Breast epithelium (tissue), 4 donors: ENCODE measurements around the gene WFIKKN1. TPM values are rescaled to one million over a fixed set of nuclear protein-coding genes. Genes with fewer than 3 reads are reported as not detected.

ENCODE experiments used
- DNase-seq, 2 donors: peaks; one replicate each; pipeline ENCODE4 v3.0.0-alpha.2; 2019; ENCODE audit warnings: low spot score in 2 of 2
- H3K27ac ChIP-seq, 2 donors: fragments of 200-600 bp; sonication (generic) in 1 of 2; one replicate each; pipeline ENCODE4 v1.5.1; 2016 to 2019; ENCODE audit warnings: mild to moderate bottlenecking in 1 of 2
- H3K27me3 ChIP-seq, 2 donors: fragments of 200-600 bp; sonication (generic) in 1 of 2; one replicate each; pipeline versions ENCODE4 v1.5.1 to v1.6.0; 2017 to 2019; ENCODE audit warnings: control low read depth in 1 of 2, mild to moderate bottlenecking in 1 of 2
- H3K36me3 ChIP-seq: fragments of 200-600 bp; one replicate; pipeline ENCODE4 v1.5.1; 2019
- H3K4me1 ChIP-seq, 2 donors: fragments of 200-600 bp; sonication (generic); one replicate each; pipeline ENCODE4 v1.5.1; 2016 to 2019; ENCODE audit warnings: control low read depth in 1 of 2
- H3K4me3 ChIP-seq, 3 donors: fragments of 200-600 bp; sonication (generic); 1 replicate in 2 of 3; 2 replicates in 1 of 3; pipeline ENCODE4 v1.5.1; 2016 to 2019; ENCODE audit warnings: mild to moderate bottlenecking in 3 of 3, moderate library complexity in 2 of 3
- H3K9me3 ChIP-seq, 2 donors: fragments of 200-600 bp; sonication (generic) in 1 of 2; one replicate each; pipeline ENCODE4 v1.5.1; 2016 to 2019; ENCODE audit warnings: control low read depth in 1 of 2
- POLR2A ChIP-seq: fragments of 450-650 bp; IDR thresholded peaks from one replicate; pipeline ENCODE4 v1.6.1; 2016; ENCODE audit warnings: antibody characterized with exemption, mild to moderate bottlenecking, moderate library complexity
- POLR2AphosphoS5 ChIP-seq, 3 donors: sonication (generic); formaldehyde crosslinking; IDR thresholded peaks; one replicate each; pipeline ENCODE4 v1.6.1; 2017; ENCODE audit warnings: antibody characterized with exemption in 3 of 3
- intact Hi-C: fragments of 100-400 bp; cut with DNase I; formaldehyde crosslinking; loops from one replicate; pipeline ENCODE4 v1.15.1; 2023; ENCODE audit warnings: low total_unique reads
- total RNA-seq, 3 donors: library from RNA; depleted of rRNA; stranded (reverse); fragments of >200 nt; gene quantifications; one replicate each; pipeline ENCODE4 v1.1.0, GENCODE V29; 2016
- TF ChIP-seq, protein P1 (sequence below), 3 donors: fragments of 450-650 bp; IDR thresholded peaks; one replicate each; pipeline ENCODE4 v1.5.1; 2016 to 2017; ENCODE audit warnings: antibody characterized with exemption in 3 of 3, mild to moderate bottlenecking in 3 of 3, moderate library complexity in 3 of 3

Gene WFIKKN1
- total RNA-seq, 3 donors from 2014 or later = 0.66 to 0.73 TPM; not detected in 1

DNA sequence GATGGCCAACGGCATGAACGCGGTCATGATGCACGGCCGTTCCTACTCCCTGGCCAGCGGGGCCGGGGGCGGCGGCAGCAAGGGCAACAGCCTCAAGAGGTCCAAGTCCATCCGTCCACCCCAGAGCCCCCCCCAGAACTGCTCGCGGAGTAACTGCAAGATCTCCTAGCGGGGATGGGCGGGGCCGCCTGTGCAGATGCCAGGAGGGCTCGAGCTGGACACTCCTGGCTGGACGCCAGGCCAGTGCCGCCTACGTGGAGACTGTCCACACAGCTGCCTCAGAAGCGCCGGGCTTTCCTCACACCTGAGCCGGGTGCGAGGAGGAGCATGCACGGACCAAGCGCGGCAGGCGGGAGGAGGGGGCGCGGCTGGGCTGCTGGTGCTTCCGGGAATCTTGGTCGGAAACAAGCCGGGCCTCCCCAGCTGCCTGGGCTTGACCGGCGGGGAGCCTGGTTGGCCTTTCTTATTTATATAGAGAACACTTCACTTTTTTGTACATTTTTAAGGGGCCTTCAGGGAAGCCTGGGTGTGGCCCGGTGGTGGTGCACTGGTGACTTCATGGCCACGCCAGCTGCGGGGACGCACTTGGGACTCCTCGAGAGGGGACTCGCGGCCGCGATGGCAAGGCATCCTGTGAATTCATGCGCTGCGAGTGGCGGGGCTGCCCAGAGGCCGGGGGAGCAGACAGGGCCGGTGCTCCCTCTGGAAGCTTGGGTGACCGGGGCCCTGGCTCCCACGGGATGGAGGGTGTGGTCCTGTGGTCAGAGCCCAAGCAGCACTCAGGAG lies 3.1 kb upstream of the WFIKKN1 start:
- H3K27me3 ChIP-seq = no peaks in the 10 kb centered on the region
- H3K4me3 ChIP-seq = no peak overlapping the region
- peaks cover 8 to 16% of the 10 kb centered on the region in 2 donors for H3K4me1 ChIP-seq
- H3K27ac ChIP-seq = no peak overlapping the region
- DNase-seq = no peak
- intact Hi-C loops = no loop called here
- TF ChIP-seq POLR2A (no peak), POLR2AphosphoS5 (IDR thresholded peaks at IDR 0.05) (no peak)
- TF ChIP-seq, protein P1, sequence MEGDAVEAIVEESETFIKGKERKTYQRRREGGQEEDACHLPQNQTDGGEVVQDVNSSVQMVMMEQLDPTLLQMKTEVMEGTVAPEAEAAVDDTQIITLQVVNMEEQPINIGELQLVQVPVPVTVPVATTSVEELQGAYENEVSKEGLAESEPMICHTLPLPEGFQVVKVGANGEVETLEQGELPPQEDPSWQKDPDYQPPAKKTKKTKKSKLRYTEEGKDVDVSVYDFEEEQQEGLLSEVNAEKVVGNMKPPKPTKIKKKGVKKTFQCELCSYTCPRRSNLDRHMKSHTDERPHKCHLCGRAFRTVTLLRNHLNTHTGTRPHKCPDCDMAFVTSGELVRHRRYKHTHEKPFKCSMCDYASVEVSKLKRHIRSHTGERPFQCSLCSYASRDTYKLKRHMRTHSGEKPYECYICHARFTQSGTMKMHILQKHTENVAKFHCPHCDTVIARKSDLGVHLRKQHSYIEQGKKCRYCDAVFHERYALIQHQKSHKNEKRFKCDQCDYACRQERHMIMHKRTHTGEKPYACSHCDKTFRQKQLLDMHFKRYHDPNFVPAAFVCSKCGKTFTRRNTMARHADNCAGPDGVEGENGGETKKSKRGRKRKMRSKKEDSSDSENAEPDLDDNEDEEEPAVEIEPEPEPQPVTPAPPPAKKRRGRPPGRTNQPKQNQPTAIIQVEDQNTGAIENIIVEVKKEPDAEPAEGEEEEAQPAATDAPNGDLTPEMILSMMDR (IDR thresholded peaks at IDR 0.05) = no peak
- no peaks in the 10 kb centered on the region for H3K9me3 ChIP-seq
- H3K36me3 ChIP-seq = no peaks in the 10 kb centered on the region

DNA sequence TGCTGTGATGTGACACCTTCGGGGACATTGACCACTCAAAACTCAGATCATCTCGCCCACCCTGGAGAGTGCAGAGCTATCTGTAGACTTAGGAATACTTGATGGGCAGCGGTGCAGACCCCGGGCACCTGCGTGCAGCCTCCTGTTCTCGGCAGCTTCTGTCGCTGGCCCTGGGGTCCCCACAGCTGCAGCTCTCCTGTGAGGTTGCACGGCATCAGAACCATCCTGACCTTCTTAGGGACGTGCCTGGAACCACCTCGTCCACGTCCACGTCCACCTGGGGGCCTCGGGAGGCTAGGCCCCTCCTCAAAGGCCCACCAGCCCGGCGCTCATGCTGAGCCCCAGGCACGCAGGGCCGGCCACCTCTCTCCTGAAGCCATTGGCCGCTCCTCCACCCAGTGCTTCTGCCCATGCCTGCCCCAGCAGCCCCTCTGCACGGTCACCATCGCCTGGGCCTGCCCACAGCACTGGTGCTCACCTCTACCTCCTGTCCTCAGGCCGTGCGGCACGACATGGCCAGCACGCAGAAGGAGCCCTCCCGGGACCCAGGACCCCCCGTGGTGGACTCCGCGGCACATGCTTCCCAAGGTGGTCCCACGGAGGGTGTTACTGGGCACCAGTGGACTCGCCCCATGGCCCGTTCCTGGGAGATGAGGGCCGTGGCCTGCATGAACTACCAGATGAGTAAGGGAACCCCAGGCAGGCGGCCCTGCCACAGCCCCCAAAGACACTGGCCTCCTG lies 2.3 kb upstream of the WFIKKN1 start:
- DNase-seq = no peak
- intact Hi-C loops = no loop called here
- peaks cover 8 to 16% of the 10 kb centered on the region in 2 donors for H3K4me1 ChIP-seq
- no peaks in the 10 kb centered on the region for H3K36me3 ChIP-seq
- H3K27ac ChIP-seq = no peak overlapping the region
- no peaks in the 10 kb centered on the region for H3K27me3 ChIP-seq
- no peaks in the 10 kb centered on the region for H3K9me3 ChIP-seq
- H3K4me3 ChIP-seq = no peak overlapping the region
- TF ChIP-seq POLR2A (no peak), POLR2AphosphoS5 (IDR thresholded peaks at IDR 0.05) (no peak)
- TF ChIP-seq, protein P1 (IDR thresholded peaks at IDR 0.05) = no peak

DNA sequence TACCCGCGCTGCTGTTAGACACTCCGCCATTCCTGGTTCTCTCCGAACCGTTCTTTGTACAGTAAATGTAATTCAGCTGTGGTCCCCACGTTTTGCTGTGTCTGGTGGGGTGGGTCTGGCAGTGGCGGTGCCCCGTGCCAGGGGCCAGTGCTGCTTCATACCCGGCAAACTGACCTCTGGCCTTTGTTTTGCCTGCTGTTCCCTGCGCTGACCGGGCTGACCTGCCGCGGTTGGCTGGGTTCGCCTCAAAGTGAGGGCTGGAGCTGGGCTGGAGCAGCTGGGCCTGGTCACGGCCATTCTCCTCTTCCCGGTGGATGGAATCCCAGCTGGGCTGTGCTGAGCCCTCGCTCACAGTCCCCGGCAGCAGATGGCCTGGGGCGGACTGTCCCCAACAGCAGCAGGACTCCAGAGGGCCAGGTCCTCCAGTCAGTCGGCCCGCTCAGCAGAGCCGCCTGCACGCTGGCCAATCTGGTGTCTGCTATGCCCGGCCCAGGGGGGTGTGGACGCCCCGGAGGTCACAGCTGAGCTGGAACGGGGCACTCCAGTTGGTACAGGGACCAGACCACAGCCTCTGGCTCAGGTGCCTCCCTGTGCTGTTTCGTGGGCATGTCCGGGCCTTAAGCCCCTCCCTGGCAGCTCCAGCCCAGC lies 1.5 kb upstream of the WFIKKN1 start:
- H3K4me1 ChIP-seq = peaks cover 8 to 16% of the 10 kb centered on the region in 2 donors
- H3K36me3 ChIP-seq = no peaks in the 10 kb centered on the region
- TF ChIP-seq POLR2A (no peak), POLR2AphosphoS5 (IDR thresholded peaks at IDR 0.05) (no peak)
- TF ChIP-seq, protein P1 (IDR thresholded peaks at IDR 0.05) = no peak
- H3K4me3 ChIP-seq = no peak overlapping the region
- H3K27me3 ChIP-seq = no peaks in the 10 kb centered on the region
- intact Hi-C loops = no loop called here
- H3K9me3 ChIP-seq = no peaks in the 10 kb centered on the region
- no peak for DNase-seq
- H3K27ac ChIP-seq = peak overlapping the region in 1 of 2 donors; percentile 7

DNA sequence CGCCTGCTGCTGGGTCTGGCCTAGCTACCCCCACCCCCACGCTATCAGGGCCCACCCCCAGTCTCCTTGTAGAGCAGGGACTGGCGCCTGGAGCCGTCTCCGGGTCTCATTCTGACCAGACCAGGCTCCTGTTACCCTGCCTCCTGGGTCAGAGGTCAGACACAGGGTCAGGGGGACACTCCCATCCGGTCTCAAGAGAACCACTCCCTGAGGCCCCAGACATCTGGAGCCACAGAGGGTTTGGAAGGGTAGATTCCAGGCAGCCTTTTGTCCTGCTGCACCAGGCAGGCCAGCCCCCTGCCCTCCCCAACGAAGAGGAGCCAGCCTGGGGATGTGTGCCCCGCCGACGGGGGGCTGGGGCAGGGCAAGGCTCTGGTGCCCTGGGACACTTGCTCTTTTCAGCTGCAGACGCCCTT lies 944 bp upstream of the WFIKKN1 start:
- no peak overlapping the region for H3K4me3 ChIP-seq
- peaks cover 8 to 16% of the 10 kb centered on the region in 2 donors for H3K4me1 ChIP-seq
- TF ChIP-seq POLR2AphosphoS5 (IDR thresholded peaks at IDR 0.05) (no peak), POLR2A (no peak)
- TF ChIP-seq, protein P1 (IDR thresholded peaks at IDR 0.05) = no peak
- H3K36me3 ChIP-seq = no peaks in the 10 kb centered on the region
- no peaks in the 10 kb centered on the region for H3K9me3 ChIP-seq
- no peak for DNase-seq
- peak overlapping the region in 1 of 2 donors; percentile 7 for H3K27ac ChIP-seq
- no peaks in the 10 kb centered on the region for H3K27me3 ChIP-seq
- intact Hi-C loops = no loop called here
